ENCODE measurements around the gene CCDC27.

CCDC27 gene

GRCh38 chr1:3761296-3762010 is 9.2 kb downstream of the CCDC27 start:
- no peak for DNase-seq

DNA sequence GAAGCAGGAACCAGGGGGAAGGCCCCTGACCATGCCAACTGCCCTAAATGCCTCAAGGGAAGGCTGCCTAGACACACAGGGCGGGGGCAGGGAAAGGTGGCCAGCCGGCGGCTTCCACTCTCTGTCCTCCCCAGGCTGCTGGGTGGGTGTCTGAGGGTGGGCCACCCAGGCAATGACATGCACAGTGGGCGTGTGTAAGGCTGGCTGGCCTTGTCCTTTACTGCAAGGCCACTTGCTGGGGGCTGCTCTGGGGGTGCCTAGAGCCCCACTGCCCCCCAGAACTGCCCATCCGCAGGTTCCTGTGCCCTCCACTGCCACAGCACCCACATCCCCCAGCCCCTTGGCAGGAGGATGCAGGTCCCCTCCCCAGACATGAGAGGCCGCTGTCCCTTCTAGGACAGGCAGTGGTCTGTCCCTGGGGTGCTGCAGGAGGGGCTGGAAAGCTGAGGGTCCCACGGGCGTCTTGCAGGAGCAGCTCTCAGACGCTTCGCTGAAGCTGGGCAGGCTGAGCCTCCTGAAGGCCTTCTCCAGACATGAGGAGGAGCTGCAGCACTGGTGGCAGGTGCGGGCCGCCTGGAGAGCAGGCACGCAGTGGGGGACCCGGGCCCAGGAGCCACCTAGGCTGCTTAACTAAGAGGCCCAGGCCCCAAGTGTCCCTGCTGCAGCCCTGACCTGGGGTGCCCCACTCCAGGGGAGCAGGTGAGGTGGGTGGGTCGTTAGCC is 10.1 kb downstream of the CCDC27 start:
- DNase-seq, result no peak

DNA sequence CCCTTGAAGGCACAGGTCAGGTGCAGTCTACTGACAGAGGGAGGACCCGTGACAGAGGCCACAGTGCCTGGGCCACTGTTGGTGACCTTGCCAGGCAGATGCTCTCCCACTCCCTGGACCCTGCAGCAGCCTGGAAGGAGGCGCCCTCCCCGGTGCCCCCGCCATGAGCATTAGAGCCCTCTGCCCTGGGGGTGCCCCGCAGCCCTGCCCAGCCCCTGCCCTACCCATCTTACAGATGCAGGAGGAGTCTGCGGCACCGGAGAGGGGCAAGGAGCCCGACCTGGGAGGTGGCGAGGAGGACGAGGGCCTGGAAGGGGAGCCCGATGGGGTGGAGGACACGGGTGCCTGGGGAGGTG is 10.6 kb downstream of the CCDC27 start:
- DNase-seq, result no peak

- no peak for DNase-seq
These were observed 11.3 kb downstream of the CCDC27 start for GRCh38 chr1:3763351-3764125.

DNA sequence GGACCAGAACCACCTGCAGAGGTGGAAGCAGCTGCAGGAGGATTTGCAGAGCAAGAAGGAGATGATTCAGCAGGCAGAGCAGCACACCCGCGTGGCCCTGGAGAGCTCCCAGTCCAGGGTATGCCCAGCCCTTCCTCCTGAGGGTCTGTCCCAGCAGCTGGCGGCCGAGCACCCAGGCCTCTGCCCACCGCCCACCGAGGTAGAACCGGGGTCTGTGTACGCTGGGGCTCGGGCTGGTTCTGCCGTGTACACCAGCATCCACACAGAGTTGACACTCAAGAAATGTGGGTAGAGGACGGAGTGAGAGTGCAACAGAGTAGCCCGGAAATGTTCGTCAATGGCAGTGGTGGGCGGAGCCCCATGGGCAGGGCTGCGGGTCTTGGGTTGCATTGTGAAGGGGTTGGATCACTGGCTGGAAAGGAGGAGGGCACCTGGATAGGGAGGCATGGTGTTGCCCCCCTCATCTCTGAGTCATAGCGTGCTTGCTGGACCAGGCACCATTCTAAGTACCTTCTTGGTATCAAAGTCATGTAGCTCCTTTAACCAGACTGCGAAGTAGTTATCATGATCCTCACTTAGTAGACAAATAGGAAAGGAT is 15.2 kb downstream of the CCDC27 start:
- no peak for DNase-seq

DNA sequence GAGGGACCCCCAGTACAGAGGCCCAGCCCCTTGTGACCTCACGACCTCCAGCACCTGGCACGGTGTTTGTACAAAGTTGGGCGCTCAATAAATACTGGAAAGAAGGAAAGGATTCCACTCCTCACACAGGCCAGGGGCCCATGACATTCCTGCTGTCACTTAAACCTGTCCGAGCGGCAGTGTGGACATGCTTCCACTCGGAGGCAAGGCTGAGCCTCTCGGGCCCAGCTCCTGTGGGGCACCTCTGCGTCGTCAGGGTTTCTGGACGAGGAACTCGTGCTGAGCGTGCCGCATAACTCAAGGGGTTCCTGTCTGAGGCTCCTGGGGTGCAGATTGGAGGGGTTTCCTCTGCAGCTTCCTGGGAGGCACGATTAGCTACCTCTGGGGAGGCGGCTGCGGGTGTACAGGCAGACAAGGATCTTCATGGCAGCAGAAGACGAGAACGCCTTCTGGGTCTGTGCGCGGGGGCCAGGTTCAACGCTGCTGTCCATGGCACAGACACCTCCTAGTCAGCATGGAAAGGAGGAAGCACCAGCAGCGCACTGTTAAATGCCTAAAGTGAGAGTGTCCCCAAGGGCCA is 16.7 kb downstream of the CCDC27 start:
- no peak for DNase-seq

- DNase-seq, result no peak
These were observed 18.0 kb downstream of the CCDC27 start for GRCh38 chr1:3770047-3770765.

DNA sequence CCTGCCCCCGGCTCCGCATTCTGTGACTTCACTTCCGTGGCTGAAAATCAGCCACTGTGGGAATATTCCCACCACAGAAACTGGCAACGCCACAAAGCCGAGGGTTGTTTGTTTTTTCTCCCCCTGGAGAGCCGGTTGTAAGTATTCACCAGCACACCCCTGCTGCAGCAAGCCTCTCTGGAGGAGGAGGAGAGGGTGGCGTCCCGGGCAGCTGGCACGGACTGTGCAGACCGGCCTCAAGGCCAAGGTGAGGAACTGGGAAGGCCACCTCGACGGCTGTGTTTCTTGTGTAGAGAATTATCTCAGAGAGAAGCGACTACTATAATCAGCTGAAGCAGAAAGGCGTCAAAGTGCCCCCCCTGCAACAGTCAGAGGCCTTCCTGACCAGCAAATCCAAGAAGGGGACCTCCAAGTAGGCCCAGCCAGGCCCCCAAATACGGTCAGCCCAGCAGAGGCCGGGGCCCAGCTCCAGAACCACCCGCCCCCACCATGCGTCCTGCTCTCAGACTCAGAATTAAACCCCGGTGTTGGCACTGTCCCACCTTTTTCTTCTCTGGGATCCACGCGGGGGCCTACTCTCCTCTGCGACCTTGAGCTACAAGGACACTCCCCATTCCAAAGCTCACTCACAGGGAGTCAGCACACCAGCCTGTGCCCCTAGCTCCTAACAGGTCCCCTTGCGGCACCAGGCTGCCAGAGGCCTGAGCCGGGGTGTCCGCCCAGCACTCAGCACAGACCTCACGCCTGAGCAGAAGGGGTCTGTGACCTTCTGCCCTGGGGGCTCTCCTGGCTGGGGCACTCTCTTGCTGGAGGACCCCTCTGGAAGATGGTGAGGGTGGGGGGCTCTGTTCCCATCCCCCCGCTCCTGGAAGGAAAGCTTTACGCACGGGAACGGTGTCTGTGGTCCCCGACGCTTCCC is 19.1 kb downstream of the CCDC27 start:
- peak; percentile 37 for DNase-seq

DNA sequence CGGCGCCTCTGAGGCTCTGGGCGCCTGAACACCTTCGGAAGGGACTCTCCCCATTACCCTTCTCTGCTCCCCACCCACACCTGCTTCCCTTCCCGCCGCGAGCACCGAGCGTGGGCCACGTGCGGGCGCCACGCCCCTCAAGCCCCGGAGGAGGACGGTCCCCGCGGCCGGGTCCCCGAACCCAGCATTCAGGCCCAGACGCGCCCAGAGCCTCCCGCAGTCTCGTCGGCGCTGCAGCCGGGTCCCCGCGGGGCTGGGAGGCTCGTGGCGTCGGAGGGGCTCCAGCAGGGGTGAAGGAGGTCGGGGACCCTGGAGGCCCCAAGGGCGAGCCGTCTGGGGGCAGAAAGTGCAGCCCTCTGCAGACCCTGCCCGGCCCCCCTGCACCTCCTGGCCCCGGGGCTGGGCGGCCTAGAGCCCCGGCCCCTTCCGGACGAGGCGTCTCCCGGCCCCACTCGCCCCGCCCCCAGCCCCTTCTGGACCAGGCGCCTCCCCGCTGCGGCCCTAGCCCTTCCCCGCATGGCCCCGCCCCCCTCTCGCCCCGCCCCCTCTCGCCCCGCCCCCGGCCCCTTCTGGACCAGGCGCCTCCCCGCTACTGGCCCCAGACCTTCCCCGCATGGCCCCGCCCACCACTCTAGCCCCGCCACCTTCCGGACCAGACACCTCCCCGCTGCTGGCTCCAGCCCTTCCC is 19.9 kb downstream of the CCDC27 start:
- DNase-seq, result peak; percentile 97

GRCh38 chr1:3772715-3773571 is 20.7 kb downstream of the CCDC27 start, which contains the start of gene SMIM1:
Gene SMIM1, plus strand, starts transcription at chr1:3772749. Its CDS starts 2,625 bp downstream, at chr1:3775374.
- DNase-seq, result peak; percentile 43

- peak; percentile 40 for DNase-seq
These were observed 21.5 kb downstream of the CCDC27 start for GRCh38 chr1:3773572-3774275.

GRCh38 chr1:3774276-3774945 is 22.2 kb downstream of the CCDC27 start:
- no peak for DNase-seq

- peak; percentile 94 for DNase-seq
These were observed 22.8 kb downstream of the CCDC27 start for GRCh38 chr1:3774946-3775489.

GRCh38 chr1:3775490-3776230 is 23.4 kb downstream of the CCDC27 start:
- DNase-seq, result peak; percentile 93

DNA sequence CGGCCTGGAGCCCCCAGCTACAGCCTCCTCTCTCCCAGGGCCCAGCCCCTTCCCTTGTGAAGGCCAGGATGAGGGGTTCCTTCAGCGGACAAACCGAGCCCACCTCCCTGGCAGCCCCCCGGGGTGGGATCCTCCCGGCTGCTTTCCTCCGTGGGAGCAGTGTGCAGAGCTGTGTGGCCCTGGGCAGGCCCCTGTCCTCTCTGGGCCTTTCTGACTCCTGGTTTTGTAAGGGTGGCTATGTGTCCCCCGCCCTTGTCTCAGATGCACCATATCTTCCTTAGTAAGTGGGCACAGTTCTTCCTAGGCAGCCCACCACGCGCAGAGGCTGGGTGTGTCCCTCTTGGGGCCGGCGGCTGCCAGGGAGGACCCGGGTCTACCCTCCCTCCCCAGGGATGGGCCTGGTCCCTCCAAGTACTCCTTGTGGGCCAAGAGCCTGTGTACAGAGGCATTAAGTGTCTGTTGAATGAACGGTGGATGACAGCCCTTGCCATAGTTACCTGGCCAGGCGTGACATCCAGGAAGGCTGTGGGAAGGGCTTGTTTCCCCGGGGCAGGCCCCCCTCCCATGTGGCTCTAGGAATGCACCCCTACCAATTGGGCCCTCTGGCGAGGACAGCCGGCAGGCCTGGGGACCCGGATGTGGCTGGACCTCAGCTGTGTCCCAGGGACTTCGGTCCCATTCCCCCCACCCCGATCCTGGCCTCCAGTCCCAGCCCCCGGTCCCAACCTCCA is 24.1 kb downstream of the CCDC27 start:
- DNase-seq, result peak; percentile 46

DNA sequence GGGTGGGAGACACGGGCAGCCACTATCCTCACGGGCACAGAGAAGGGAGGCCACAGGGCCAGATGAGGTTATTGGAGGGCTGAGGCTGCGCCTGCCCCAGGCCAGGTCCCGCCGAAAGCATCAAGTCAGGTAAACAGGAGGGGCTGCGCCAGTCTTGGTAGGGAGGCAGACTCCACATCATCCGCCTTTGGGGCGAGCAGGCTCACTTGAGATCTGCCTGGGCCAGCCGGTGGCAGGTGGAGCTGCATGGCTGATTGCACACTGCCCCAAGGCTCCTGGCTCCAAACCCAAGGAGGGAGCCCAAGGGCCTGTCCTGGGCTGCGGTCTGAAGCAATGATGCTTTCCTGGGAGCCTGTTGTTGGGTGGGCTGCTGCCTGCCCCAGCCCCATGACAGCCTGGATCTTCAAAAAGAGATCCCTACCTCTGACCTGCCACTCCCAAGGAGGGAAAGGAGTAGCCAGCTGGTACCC is 24.9 kb downstream of the CCDC27 start:
- peak; percentile 31 for DNase-seq

Measured in hematopoietic multipotent progenitor cell treated with erythropoietin and hydrocortisone succinate and interleukin-3 and kit ligand, for 4 days (in vitro differentiated cells).